ENCODE data around the gene STAT3. TPM values are rescaled to one million over a fixed set of nuclear protein-coding genes. Genes with fewer than 3 reads are reported as not detected.
"Not testable (repeated sequence)": the region's sequence is repeated elsewhere in the genome, so short reads cannot be mapped to it uniquely, and the experiment has no call there.

The STAT3 gene
- total and polyA plus RNA-seq, 2 experiments from 2014 or later = 84.1 to 112 TPM

DNA sequence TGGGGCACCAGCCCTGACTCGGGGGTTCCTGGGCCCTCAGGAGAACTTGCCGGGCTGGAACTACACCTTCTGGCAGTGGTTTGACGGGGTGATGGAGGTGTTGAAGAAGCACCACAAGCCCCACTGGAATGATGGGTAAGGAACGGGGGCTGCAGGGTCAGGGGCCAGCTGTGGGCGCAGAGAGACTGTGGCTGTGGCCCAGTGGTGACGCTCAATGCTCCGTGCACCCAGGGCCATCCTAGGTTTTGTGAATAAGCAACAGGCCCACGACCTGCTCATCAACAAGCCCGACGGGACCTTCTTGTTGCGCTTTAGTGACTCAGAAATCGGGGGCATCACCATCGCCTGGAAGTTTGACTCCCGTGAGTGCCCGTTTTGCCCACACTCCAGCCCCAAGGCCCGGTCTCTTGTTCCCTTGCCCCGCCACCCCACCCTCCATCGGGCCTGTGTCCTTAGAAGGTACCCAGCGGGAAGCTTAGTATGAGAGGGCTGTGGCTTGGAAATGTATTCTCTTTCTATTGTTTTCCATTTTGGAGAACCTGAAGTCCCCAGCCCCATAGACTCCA, 80.8 kb downstream of the STAT3 start:
- no peak for TF ChIP-seq EZH2phosphoT487 (IDR thresholded peaks at IDR 0.05; ENCODE audit: insufficient read depth, low read depth)
- TF ChIP-seq EZH2 (IDR thresholded peaks at IDR 0.05; ENCODE audit: insufficient read depth, poor library complexity, severe bottlenecking) = no peak
- H3K27me3 ChIP-seq (replicated peaks; ENCODE audit: insufficient read depth) = no peaks in the 10 kb centered on the region
- no peak for DNase-seq
- no peak overlapping the region for H2AFZ ChIP-seq
- H3K79me2 ChIP-seq (ENCODE audit: insufficient read depth) = no peaks in the 10 kb centered on the region
- H4K20me1 ChIP-seq (ENCODE audit: insufficient read depth) = no peaks in the 10 kb centered on the region
- WGBS, 2 experiments (ENCODE audit: low coverage in 1 of 2, low lambda C conversion rate in 2 of 2, missing lambda C conversion rate in 2 of 2) = 93 to 94% methylated on average over 18 to 19 of the region's 19 CpGs
- no peak overlapping the region for H3K4me3 ChIP-seq
- H3K27ac ChIP-seq = no peak overlapping the region
- H3K4me1 ChIP-seq (ENCODE audit: insufficient read depth) = peaks cover 12% of the 10 kb centered on the region
- 0 out of 2 replicates have a peak, but pooled peaks cover 14% of the 10 kb centered on the region for H3F3A ChIP-seq (ENCODE audit: insufficient read depth)
- no peaks in the 10 kb centered on the region for H3K9me3 ChIP-seq (ENCODE audit: low read depth)
- in situ Hi-C loops (cut with MboI) = no loop called here
- H3K9ac ChIP-seq = no peak overlapping the region
- no peak overlapping the region for H3K4me2 ChIP-seq (ENCODE audit: unreplicated experiment)
- no peaks in the 10 kb centered on the region for H3K9me2 ChIP-seq (ENCODE audit: insufficient read depth)
- H3K36me3 ChIP-seq (ENCODE audit: low read depth) = peaks cover 5% of the 10 kb centered on the region; the same call in 1 of the 2 replicates

DNA sequence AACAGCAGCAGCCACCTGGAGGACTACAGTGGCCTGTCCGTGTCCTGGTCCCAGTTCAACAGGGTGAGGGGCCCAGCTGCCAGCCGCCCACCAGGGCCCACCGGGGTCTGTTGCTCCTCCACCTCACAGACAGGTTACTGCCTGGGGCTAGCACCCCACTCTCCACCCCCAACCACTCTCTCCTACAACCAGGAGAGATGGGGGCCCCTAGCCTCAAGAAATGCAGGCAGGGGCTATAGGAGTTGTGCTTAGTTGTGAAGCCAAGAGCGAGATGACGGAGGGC, 81.9 kb downstream of the STAT3 start:
- no peaks in the 10 kb centered on the region for H3K79me2 ChIP-seq (ENCODE audit: insufficient read depth)
- peaks cover 1% of the 10 kb centered on the region for H3K4me1 ChIP-seq (ENCODE audit: insufficient read depth)
- no peaks in the 10 kb centered on the region for H4K20me1 ChIP-seq (ENCODE audit: insufficient read depth)
- no peak overlapping the region for H3K9ac ChIP-seq
- DNase-seq = no peak
- H3K9me3 ChIP-seq (ENCODE audit: low read depth) = no peaks in the 10 kb centered on the region
- H3F3A ChIP-seq (ENCODE audit: insufficient read depth) = 0 out of 2 replicates have a peak, but pooled peaks cover 7% of the 10 kb centered on the region
- no peak overlapping the region for H3K4me2 ChIP-seq (ENCODE audit: unreplicated experiment)
- no peak overlapping the region for H3K27ac ChIP-seq
- in situ Hi-C loops (cut with MboI) = no loop called here
- H3K36me3 ChIP-seq (ENCODE audit: low read depth) = peaks cover 5% of the 10 kb centered on the region; the same call in 1 of the 2 replicates
- no peak for TF ChIP-seq EZH2 (IDR thresholded peaks at IDR 0.05; ENCODE audit: insufficient read depth, poor library complexity, severe bottlenecking)
- TF ChIP-seq EZH2phosphoT487 (IDR thresholded peaks at IDR 0.05; ENCODE audit: insufficient read depth, low read depth) = no peak
- no peaks in the 10 kb centered on the region for H3K9me2 ChIP-seq (ENCODE audit: insufficient read depth)
- H3K4me3 ChIP-seq = no peak overlapping the region
- H3K27me3 ChIP-seq (replicated peaks; ENCODE audit: insufficient read depth) = no peaks in the 10 kb centered on the region
- no peak overlapping the region for H2AFZ ChIP-seq
- 92 to 93% methylated on average over 5 of the region's 5 CpGs for WGBS, 2 experiments (ENCODE audit: low coverage in 1 of 2, low lambda C conversion rate in 2 of 2, missing lambda C conversion rate in 2 of 2)

DNA sequence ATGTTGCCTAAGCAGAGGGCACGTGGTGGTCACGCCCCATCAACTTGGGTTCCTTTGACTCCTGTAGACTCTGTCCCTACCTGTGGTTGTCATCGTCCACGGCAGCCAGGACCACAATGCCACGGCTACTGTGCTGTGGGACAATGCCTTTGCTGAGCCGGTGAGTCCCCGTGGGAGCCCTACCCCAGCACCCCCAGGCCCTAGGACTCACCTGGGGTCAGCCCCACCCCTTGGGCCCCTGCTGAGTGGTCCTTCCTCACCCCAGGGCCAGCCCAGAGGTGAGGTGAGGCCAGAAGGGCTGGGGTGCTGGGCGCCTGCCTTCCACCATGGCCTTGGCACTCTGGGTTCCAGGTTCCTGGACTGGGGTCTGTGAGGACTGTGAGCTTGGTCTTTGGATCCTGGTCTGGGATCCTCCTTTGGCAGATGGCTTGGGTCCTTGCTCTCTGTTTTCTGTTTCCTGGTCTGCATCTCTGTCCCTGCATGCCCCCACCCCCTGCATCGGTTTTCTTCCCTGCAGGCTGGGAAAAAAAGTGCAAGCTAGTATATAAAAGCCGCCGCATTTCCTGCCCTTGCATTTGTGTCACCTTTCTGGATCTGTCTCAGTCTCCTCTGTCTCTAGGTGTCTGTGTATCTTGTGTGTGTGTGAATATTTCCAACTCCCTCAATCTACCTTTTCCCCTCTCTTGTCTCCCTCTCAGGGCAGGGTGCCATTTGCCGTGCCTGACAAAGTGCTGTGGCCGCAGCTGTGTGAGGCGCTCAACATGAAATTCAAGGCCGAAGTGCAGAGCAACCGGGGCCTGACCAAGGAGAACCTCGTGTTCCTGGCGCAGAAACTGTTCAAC, 82.5 kb downstream of the STAT3 start:
- WGBS, 2 experiments (ENCODE audit: low coverage in 1 of 2, low lambda C conversion rate in 2 of 2, missing lambda C conversion rate in 2 of 2) = 86 to 88% methylated on average over 18 of the region's 18 CpGs
- H3K4me1 ChIP-seq (ENCODE audit: insufficient read depth) = no peaks in the 10 kb centered on the region
- TF ChIP-seq EZH2phosphoT487 (IDR thresholded peaks at IDR 0.05; ENCODE audit: insufficient read depth, low read depth) (no peak), EZH2 (IDR thresholded peaks at IDR 0.05; ENCODE audit: insufficient read depth, poor library complexity, severe bottlenecking) (no peak)

DNA sequence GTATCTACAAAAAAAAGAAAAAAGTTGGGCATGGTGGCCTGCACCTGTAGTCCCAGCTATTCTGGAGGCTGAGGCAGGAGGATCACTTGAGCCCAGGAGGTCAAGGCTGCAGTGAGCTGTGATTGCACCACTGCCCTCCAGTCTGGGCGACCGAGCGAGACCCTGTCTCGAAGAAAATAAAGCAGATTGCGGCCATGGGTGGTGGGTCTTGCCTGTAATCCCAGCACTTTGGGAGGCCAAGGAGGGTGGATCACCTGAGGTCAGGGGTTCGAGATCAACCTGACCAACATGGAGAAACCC, 83.3 kb downstream of the STAT3 start:
- H3F3A ChIP-seq (ENCODE audit: insufficient read depth); H3K27me3 ChIP-seq (replicated peaks; ENCODE audit: insufficient read depth); H2AFZ ChIP-seq; H3K4me1 ChIP-seq (ENCODE audit: insufficient read depth); H3K4me3 ChIP-seq; H4K20me1 ChIP-seq (ENCODE audit: insufficient read depth); H3K4me2 ChIP-seq (ENCODE audit: unreplicated experiment); DNase-seq; H3K36me3 ChIP-seq (ENCODE audit: low read depth); in situ Hi-C loops (cut with MboI); H3K27ac ChIP-seq; H3K9ac ChIP-seq; H3K79me2 ChIP-seq (ENCODE audit: insufficient read depth); H3K9me3 ChIP-seq (ENCODE audit: low read depth); H3K9me2 ChIP-seq (ENCODE audit: insufficient read depth): not testable (repeated sequence)
- 91 to 95% methylated on average over 6 of the region's 6 CpGs for WGBS, 2 experiments (ENCODE audit: low coverage in 1 of 2, low lambda C conversion rate in 2 of 2, missing lambda C conversion rate in 2 of 2)

More for the DNA sequence above, 82.5 kb downstream of the STAT3 start:
- no peaks in the 10 kb centered on the region for H4K20me1 ChIP-seq (ENCODE audit: insufficient read depth)
- H3K9ac ChIP-seq = no peak overlapping the region
- H3K9me2 ChIP-seq (ENCODE audit: insufficient read depth) = no peaks in the 10 kb centered on the region
- in situ Hi-C loops (cut with MboI) = no loop called here
- peaks cover 3% of the 10 kb centered on the region; the same call in 1 of the 2 replicates for H3K36me3 ChIP-seq (ENCODE audit: low read depth)
- no peak for DNase-seq
- H3F3A ChIP-seq (ENCODE audit: insufficient read depth) = 0 out of 2 replicates have a peak, but pooled peaks cover 2% of the 10 kb centered on the region
- H3K27ac ChIP-seq = no peak overlapping the region
- H3K4me3 ChIP-seq = no peak overlapping the region
- H3K9me3 ChIP-seq (ENCODE audit: low read depth) = no peaks in the 10 kb centered on the region
- H3K27me3 ChIP-seq (replicated peaks; ENCODE audit: insufficient read depth) = no peaks in the 10 kb centered on the region
- H3K79me2 ChIP-seq (ENCODE audit: insufficient read depth) = no peaks in the 10 kb centered on the region
- H2AFZ ChIP-seq = no peak overlapping the region
- H3K4me2 ChIP-seq (ENCODE audit: unreplicated experiment) = no peak overlapping the region
